ENCODE results near the gene FGF8.

FGF8 gene

GRCh38 chr10:101736666-101737065 is 39.2 kb downstream of the FGF8 start:
- H3K4me3 ChIP-seq (ENCODE audit: control insufficient read depth, low read depth, low read length): no peak overlapping the region
- no peak for TF ChIP-seq CTCF (IDR thresholded peaks at IDR 0.05; ENCODE audit: control insufficient read depth, insufficient read depth, low read depth, low read length, missing control alignments)
- no peak for DNase-seq (ENCODE audit: low read depth)

GRCh38 chr10:101732096-101732495 is 43.8 kb downstream of the FGF8 start:
- no peak for DNase-seq (ENCODE audit: low read depth)
- H3K4me3 ChIP-seq (ENCODE audit: control insufficient read depth, low read depth, low read length): no peak overlapping the region
- TF ChIP-seq CTCF (IDR thresholded peaks at IDR 0.05; ENCODE audit: control insufficient read depth, insufficient read depth, low read depth, low read length, missing control alignments): no peak

GRCh38 chr10:101726115-101726387 is 49.9 kb downstream of the FGF8 start:
- DNase-seq (ENCODE audit: low read depth): no peak
- no peak overlapping the region for H3K4me3 ChIP-seq (ENCODE audit: control insufficient read depth, low read depth, low read length)
- TF ChIP-seq CTCF (IDR thresholded peaks at IDR 0.05; ENCODE audit: control insufficient read depth, insufficient read depth, low read depth, low read length, missing control alignments): no peak

GRCh38 chr10:101725296-101726114 is 50.4 kb downstream of the FGF8 start:
- TF ChIP-seq CTCF (IDR thresholded peaks at IDR 0.05; ENCODE audit: control insufficient read depth, insufficient read depth, low read depth, low read length, missing control alignments): no peak
- DNase-seq (ENCODE audit: low read depth): no peak

GRCh38 chr10:101724446-101724845 is 51.5 kb downstream of the FGF8 start:
- DNase-seq (ENCODE audit: low read depth): no peak

More at GRCh38 chr10:101725296-101726114, 50.4 kb downstream of the FGF8 start:
- H3K4me3 ChIP-seq (ENCODE audit: control insufficient read depth, low read depth, low read length): no peak overlapping the region

GRCh38 chr10:101723176-101723575 is 52.7 kb downstream of the FGF8 start:
- no peak for TF ChIP-seq CTCF (IDR thresholded peaks at IDR 0.05; ENCODE audit: control insufficient read depth, insufficient read depth, low read depth, low read length, missing control alignments)
- no peak overlapping the region for H3K4me3 ChIP-seq (ENCODE audit: control insufficient read depth, low read depth, low read length)
- no peak for DNase-seq (ENCODE audit: low read depth)

More at GRCh38 chr10:101724446-101724845, 51.5 kb downstream of the FGF8 start:
- no peak overlapping the region for H3K4me3 ChIP-seq (ENCODE audit: control insufficient read depth, low read depth, low read length)
- no peak for TF ChIP-seq CTCF (IDR thresholded peaks at IDR 0.05; ENCODE audit: control insufficient read depth, insufficient read depth, low read depth, low read length, missing control alignments)
